Fibroblast of peridontal ligament (primary cell): ENCODE results near the gene SORD.

Experiments
- DNase-seq: peaks from one replicate; pipeline ENCODE4 v3.0.0-alpha.2; 2010; ENCODE audit errors: extremely low read depth

The SORD gene

GRCh38 chr15:45116482-45117307, 93.7 kb downstream of the SORD start:
- DNase-seq: no peak

- no peak for DNase-seq
Observed at GRCh38 chr15:45117308-45118130, 94.5 kb downstream of the SORD start.

GRCh38 chr15:45118131-45118588, 95.2 kb downstream of the SORD start:
- DNase-seq: peak; percentile 87

- DNase-seq: no peak
Observed at GRCh38 chr15:45118996-45119395, 96.0 kb downstream of the SORD start.

- no peak for DNase-seq
Observed at GRCh38 chr15:45120081-45120972, 97.3 kb downstream of the SORD start.

GRCh38 chr15:45121020-45121419, 98.0 kb downstream of the SORD start:
- no peak for DNase-seq

GRCh38 chr15:45121706-45122417, 98.9 kb downstream of the SORD start:
- peak; percentile 66 for DNase-seq

GRCh38 chr15:45122719-45123118, 99.7 kb downstream of the SORD start:
- no peak for DNase-seq

- no peak for DNase-seq
Observed at GRCh38 chr15:45123397-45123796, 100.4 kb downstream of the SORD start.

- peak; percentile 26 for DNase-seq
Observed at GRCh38 chr15:45126535-45127158, 103.7 kb downstream of the SORD start.
